GM19328 (cell line): Measurements from ENCODE around the gene ROBO3.

Source experiments
- ATAC-seq: cut with Tn5 transposase; IDR thresholded peaks from one replicate; pipeline ENCODE4 v1.9.1; 2021; ENCODE audit warnings: mild to moderate bottlenecking, moderate library complexity; ENCODE audit not compliant: unreplicated experiment

ROBO3 gene

DNA sequence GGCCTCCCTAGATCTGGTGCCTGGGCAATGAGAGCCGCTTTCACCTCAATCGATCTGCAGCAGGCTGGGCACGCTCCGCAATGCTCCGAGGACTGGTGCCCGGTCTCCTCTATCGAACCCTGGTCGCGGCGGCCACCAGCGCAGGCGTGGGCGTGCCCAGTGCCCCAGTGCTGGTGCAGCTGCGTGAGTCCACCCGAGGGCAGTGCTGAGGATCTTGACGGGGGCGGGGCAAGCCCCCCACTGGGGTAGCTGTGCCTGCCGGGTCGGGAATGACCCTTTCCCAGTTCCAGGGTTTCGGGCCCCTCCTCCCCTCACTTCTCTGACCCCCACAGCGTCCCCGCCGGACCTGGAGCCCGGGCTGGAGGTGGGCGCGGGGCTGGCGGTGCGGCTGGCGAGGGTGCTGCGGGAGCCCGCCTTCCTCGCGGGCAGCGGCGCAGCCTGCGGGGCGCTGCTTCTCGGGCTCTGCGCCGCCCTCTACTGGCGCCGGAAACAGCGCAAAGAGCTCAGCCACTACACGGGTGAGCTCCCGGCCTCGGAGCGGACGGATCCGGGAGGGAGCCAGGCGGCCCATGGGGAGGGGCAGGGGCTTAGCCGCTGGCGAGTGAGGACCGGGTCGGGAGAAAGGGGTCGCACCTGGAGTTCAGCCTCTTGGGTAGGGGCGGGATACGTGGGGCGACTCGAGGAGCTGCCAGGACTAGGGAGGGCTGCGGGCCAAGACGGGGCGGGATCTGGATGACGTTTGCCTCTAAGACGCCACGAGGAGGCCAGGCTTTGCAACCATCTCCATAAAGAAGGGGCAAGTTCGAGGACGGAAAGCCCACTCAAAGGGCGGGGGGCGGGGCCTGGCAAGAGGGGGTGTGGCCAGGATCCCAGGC, 10.9 kb downstream of the ROBO3 start:
- peak; percentile 90 for ATAC-seq

DNA sequence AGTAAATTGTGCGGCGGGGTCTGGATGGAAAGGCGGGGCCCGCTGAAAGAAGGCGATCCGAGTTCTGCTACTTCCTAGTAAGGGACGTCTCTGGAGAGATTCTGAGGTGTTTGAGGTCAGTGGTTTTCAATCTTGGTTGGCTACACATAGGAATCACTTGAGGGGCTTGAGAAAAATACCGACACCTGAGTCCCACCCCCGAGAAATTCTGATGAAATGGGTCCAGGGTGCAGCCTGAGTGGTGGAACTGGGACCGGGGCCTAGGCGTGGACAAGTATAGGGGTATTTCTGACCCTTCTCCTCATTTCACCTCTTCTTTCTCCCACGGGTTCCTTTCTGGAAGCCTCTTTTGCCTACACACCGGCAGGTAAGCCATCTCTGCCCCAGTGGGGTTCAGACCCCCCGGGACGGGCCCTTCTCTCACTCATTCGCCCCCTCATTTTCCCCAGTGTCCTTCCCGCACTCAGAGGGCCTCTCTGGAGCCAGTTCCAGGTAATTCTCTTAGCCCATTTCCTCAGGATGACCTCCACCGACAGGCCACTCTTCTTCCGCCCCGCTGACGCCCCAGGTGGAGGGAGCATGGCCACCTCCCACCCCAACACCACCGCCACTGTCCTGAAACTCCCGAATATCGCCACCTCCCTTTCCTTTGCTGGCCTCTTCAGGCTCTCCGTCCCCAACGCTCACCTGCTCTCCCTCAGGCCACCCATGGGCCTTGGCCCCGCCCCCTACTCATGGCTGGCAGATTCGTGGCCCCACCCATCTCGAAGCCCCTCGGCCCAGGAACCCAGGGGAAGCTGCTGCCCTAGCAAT, 11.8 kb downstream of the ROBO3 start:
- no peak for ATAC-seq

DNA sequence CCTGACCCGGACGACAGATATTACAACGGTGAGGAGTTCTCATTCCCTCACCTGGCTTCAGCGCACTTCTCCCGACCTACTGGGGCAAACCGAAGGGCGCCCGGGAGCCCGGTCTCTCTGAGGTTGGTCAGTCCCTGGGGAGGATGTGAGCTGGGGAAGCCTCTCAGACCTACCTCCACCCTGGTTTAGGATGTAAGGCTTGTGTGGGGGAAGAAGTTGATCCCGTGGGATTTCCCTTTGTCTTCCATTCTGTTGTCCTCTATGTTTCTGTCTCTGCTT, 12.3 kb downstream of the ROBO3 start:
- no peak for ATAC-seq

DNA sequence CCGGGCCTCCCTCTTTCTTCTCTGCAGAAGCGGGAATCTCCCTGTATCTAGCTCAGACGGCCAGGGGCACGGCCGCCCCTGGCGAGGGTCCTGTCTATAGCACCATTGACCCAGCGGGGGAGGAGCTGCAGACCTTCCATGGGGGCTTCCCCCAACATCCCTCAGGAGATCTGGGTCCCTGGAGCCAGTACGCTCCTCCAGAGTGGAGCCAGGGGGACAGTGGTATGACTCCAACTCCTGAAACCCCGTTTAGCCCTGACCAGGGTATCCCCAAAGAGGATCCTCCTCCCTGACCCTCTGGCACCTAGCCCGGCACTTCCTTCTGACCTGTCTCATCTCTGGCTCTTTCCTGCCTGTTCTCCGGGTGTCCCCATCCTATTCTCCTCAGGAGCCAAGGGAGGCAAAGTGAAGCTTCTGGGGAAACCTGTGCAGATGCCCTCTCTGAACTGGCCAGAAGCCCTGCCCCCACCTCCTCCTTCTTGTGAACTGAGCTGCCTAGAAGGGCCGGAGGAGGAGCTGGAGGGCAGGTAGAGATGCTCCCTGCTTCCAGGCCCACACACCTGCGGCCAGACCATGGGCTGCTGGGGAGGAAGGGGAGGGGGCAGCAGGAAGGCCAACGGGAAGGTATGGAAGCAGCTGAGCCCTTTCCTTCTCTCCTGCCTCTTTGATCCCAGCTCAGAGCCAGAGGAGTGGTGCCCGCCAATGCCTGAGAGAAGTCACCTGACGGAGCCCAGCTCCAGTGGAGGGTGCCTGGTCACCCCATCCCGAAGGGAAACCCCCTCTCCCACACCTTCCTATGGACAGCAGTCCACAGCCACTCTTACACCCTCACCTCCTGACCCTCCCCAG, 12.9 kb downstream of the ROBO3 start:
- no peak for ATAC-seq

DNA sequence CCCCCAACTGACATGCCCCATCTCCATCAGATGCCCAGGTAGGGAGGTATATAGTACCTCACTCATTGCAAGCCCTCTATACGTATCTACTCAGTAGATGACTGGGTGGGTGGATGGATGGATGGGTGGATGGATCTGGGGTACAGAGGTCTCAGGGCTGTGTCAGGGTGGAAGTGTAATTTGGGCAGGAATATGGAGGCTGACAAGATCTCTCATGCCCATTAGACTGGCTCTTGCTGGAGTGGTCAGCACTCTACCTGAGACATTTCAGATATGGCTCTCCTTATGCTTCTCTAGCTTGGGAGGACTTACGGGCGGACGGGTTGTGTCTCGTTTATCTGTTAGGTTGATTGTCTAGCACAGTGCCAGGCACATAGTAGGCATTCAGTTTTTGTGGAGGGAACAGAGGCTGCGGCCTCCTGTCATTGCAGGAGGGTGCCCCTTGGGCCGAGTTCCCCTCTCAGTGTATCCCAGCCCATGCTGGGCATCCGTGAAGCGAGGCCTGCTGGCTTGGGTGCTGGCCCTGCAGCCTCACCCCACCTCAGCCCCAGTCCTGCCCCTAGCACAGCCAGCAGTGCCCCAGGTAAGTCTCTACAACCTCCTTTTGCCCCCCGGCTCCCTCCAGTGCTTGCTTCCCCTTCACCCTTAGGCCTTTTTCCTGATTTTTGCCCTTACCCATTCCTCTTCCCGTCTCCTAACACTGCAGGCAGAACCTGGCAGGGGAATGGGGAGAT, 13.7 kb downstream of the ROBO3 start:
- no peak for ATAC-seq

DNA sequence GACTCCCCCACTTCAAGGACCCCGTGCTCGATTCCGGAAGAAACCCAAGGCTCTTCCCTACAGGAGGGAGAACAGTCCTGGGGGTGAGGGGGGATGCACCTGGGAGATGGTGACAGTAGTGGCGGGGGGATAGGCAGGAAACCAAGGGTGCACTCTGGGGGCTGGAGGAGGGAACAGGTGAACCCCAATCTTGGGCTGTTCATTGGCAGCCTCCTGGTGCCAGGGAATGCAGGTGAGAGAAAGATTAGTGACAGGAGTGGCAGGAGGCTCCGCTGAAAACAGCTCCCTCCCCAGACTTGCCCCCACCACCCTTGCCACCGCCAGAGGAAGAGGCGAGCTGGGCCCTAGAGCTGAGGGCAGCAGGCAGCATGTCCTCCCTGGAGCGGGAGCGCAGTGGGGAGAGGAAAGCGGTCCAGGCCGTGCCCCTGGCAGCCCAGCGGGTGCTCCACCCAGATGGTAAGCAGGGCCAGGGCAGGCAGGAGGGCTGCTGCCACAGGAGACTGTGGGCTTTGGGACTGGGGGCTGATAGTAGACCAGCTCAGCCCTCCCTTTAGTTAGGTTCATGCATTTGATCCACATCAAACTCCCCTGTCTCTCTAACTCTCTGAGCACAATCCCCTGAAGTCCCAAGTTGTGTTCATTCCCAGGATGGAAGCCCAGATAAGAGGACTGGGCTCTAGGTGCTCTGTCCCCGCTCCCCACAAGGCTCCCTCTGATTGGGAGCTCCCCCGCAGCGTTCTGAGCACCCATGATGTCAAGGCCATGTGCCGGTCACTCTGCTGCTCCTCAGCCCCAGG, 14.5 kb downstream of the ROBO3 start:
- ATAC-seq: no peak

DNA sequence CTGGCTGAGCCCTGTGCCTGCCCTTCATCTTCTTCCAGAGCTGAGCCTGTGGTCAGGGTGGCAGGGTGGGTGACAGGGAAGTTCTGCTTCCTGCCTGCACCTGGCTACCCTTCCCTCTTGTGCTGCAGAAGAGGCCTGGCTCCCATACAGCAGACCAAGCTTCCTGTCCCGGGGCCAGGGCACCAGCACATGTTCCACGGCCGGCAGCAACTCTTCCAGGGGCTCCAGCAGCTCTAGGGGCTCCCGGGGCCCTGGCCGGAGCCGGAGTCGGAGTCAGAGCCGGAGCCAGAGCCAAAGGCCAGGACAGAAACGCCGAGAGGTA, 15.0 kb downstream of the ROBO3 start:
- no peak for ATAC-seq

DNA sequence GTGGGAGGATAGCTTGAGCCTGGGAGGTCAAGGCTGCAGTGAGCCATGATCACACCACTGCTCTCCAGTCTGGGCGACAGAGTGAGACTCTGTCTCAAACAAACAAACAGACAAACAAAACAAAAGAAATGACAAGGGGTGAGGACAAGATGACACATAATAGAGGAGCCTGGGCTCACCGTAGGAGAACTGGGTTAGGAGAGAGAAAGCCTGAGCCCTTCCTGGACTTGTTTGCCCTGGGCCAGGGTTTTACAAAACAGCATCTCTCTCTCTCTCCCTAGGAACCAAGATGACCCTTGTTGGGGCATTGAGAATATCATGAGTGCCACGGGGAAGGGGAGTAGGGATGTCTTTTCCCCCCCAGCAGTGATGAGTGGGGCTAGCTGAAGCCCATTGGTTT, 15.7 kb downstream of the ROBO3 start:
- no peak for ATAC-seq

DNA sequence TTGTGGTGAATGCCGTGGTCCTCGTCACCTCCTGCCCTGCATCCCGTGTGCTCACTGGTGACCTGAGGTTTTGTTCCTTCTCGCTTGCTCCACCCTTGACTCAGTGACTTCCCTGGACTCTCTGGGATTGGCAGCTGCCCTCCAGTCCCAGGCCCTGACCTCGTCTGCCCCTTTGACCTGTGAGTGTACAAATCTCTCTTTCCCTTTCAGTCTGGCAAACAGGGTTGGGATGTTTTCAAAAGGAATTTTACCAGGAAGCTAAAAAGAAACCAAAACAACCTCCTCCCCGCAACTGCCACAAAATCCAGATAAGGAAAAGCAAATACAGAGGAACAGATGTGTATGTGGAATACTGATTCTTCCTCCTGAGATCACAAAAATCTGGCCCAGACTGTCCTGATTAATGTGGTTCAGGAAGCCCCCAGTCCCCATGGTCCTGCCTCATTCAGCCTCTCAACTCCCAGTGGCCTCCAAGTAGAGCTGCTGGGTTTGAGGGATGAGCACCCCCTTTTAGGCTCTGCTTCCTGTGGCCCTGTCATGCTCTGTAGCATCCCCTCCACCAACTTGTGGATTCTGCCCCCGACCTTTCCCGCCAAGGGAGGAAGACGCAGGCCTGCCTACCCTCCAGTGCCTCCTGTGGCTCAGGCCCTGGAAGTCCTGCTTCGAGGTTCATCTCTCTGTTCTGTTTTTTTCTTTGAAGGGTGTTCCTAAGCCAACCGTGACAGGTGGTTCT, 17.3 kb downstream of the ROBO3 start:
- no peak for ATAC-seq

DNA sequence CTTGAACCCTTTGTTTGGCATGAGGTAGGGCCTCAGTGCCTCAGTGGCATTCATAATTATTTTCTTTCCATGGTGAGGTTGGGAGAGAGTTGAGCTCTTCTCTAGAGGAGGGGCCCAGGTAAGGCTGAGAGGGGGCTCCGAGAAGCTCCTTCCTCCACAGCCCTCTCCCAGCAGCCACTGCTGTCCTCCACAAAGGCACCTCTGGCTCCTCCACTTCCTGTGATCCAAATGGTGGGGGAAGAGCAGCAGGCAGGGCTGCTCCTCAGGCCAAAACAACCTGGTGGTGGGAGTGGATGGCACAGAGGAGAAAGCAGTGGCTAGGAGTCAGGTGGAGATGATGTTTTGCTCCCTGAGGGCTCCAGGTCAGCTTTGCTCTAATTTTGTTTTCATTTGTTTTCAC, 19.1 kb downstream of the ROBO3 start:
- ATAC-seq: no peak

DNA sequence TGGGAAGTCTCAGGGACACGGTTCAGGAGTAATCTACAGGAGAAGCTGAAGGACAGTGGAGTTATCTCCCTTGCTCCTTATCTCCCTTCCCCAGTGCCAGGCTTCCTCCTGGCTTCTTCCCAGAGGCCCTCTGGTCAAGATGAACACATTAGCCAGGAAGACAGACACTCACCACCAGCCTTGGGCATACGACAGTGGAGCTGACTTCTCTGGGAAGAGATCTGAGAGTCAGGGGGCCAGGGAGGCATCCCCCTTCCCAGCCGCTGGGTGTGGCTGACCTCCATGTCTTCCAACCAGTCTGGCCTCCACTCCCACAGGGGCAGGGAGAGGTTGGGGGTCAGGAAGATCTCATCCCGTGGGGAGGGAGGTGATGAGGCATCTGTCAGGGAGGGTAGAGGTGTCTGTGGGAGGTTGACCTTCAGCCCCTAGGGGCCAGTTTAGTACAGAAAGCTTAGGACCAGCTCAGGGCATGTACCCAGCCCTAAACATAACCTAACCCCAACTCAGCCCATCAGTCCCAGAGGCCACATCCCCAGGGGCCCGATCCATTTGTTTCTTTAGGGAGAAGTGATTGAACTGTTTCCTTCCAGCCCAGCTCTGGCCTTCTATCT, 19.7 kb downstream of the ROBO3 start:
- ATAC-seq: no peak

DNA sequence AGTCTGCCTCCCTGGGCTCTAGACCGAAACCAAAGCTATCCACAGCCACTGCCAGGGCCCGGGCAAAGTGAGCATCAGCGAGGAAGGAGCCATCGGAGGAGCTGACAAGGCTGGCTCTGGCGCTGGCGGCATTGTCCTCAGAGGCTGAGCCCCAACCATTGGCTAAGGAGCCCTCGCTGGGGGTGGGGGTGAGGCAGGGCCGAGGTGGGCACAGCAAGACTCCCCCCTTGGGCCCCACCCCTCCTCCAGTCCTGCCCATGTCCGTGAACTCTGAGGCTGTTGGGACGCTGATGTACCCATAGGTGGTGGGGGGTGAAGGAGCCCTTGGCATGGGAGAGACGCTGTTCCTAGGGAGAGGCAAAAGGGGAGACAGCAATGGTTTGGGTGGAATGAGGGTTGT, 21.2 kb downstream of the ROBO3 start:
- no peak for ATAC-seq

DNA sequence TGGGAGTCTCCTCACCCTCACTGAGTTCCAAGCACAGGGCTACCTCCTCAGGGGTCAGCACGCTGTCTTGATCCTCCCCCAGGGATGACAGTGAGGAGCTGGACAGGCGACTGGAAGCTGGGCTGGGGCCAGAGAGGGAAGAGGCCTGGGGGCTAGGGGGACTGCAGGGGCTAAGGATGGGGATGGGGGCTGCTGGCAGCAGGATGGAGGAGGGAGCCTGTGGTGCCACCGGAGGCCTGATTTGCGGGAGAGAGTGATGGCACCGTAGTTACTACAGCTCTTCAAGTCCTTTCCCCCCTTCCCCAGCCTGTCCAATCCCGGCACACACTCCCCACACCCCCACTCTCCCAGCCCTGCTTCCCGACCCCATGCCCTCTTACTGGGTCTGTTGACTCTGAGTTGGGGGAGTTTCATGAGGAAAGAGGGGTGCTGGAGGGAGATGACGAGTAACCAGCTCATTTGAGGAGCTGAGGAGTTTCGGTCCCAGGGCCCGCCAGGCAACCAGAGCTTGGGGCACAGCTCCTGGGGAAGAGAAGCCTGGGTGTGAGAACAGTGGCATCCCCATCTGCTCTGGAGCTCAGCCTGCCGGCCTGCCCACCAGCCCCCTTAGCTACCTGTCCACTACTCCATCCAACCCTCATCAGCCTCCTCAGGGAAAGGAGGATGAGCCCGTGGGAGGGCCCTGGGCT, 21.9 kb downstream of the ROBO3 start:
- ATAC-seq: no peak

DNA sequence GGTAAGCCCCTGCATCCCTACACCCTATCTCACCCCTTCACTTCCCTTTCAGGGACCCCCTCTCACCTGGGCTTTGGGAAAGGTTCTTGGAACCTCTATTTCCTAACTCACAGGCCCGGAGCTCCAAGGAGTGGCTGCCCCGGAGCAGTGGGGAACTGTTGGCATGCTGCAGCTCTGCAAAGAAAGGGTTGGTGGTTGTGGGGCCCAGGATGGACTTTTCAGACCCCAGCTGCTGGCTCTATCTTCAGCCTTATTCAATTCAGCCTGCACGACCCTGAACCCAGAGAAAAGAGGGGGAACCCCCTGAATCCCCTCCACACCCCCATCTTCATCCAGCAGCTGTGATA, 22.4 kb downstream of the ROBO3 start:
- ATAC-seq: no peak

DNA sequence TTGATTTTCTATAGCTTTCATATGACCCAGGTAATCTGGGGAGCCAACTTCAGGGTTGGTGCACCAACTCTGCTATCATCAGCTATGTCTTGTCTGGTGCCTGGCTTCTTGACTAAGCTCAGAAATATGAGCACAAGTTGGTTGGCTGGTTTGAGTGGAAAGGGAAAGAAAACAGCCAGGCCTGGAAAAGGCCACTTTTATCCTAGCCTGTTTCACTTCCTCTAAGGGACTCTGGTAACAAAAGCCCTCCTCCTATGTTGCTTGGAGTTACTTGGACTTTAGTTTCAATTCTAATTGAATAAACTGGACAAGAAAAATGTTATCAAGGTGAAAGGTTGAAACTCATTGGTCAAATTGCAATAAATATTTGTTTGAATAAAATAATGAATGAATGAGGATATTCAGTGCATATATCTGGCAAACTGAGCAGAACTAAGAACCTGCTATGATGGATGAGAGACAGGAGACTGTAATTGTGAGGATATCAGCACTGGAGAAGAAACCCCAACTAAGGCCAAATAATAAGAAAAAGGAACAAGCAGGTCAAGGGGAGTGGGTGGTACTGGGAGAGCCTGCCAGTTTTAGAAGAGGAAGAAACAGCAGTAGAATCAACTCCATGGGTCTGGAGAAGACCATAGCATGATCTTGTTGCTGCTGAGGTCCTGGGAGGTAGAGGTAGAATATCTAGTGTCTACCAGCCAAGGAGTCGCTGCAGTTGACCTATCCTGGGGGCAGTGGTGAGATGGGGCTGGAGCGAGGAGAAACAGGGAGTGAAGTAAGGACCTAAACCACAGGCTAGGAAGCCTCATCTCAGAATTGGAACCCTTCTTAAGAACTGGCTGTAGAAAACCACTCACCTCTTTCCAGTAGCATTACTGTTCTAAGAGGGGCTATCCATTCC, 24.2 kb downstream of the ROBO3 start:
- ATAC-seq: no peak

DNA sequence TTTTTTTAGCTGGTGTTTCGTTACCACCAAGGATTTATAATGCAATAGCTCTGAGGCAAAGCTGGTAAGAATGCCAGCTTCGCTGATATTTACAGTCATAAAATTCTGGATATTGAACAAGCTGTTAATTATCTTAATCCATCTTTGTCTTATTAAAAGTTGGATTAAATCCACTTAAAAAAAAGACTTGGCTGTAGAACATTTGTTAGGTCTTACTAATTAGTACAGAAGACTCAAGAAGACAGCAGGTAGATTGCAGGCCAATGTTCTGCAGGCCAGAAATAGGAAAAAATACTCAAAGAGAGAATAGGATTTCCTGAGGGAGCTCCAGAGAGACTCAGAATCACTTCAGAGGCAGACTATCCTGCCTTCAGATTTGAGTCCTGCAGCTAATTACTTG, 24.9 kb downstream of the ROBO3 start:
- no peak for ATAC-seq

DNA sequence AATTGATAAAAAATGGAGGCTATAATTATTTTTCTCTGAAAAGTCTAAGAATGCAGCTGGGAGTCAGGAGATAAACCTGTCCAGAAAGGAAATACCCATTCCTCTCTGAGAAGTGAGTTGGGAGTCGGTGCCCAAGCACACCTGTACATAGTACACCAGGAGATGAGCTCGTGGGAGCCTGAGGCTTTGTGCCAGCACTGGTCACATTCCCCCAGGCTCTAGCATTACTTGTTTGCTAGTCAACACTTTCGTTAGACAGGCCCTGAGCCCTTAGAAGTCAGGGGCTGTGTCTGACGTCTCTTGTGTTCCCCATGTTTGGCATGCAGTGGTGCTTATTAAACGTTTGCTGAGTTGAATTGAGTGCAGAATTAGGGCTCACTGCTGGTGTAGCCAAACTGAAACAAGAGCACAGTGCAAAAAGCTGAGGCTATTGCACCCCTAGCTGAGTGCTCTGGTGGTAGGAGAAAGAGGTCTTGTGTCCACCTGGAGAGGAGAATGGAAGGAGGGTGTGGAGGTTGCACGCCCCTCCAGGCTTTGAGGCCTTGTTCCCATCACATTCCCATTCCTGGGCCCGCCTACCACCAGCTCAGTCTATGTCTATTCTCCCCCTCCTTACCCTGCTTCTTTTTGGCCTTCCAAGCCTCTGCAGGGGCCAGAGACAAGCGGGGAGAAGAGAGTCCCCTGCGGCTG, 25.6 kb downstream of the ROBO3 start:
- ATAC-seq: no peak
